NCI-H128 (cell line): ENCODE measurements around the gene WNT7A.
"Not testable (repeated sequence)": the region's sequence is repeated elsewhere in the genome, so short reads cannot be mapped to it uniquely, and the experiment has no call there.

Experiments
- DNase-seq: peaks from one replicate; lab custom pipeline; 2025; ENCODE audit not compliant: unreplicated experiment; lab: John Stamatoyannopoulos, UW

WNT7A gene

DNA sequence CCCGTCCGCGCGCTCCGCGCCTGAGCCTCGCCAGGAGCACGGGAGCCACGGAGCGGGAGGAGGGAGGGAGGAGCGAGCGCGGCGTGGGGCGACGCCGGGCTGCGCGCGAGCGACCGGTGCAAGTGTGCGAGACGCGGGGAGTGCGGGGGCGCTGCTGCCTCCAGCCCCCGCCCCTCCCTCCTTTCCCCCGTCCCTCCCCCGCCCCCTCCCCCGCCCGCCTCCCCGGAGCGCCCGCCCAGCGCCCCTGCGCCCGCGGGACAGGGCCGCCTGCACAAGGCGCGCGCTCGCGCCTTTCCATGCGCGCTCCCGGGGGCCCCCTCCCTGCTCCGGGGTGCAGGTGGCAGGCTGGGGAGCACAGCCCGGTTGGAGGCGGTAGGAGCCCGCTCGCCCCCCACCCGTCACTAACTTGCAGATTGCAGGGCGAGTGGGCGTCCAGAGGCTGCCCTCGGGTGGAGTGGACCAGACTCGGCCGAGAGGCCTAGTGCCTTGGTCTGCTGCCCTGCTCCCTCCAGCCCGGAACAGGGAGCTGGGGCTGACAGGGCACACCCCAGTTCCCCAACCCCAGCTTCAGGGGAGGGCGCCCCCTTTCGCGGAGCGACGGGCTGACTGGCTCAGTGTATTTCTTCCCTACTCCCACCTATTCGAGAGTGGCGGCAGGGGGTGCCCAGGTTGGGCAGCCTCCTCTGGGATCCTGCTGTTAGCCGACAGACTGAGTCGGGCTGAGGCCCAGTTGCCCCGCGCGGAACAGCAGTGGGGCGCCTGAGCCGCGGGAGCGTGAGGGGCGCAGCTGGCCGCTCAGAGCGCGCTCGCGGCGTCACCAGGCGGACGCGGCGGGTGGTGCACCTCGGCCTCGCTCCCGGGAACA, at the start of gene WNT7A:
Gene WNT7A (minus strand): TSS at position 126 of the 865 bp plus-strand sequence. CDS start 255 bp downstream, outside the sequence.
- no peak for DNase-seq

- DNase-seq, result not testable (repeated sequence)
Measured at GRCh38 chr3:13928741-13929140, 48.9 kb upstream of the WNT7A start.

DNA sequence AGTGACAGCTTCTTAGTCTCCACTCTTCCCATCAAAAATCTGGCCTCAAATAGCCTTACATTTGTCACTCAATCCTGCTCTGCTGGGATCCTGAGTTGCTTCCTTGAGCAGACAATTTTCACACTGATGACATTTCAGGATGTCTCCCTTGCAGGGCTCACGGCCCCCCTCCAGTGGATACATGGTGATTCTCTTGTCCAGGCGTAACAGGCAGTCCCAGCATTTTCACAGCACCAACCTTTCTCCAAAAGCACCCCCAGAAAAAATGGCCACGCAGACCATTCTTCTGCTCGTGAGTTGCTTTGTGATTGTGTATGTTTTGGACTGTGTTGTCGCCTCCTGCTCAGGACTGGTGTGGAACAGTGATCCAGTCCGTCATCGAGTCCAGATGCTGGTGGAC, 47.4 kb upstream of the WNT7A start:
- no peak for DNase-seq

- no peak for DNase-seq
Measured at GRCh38 chr3:13916375-13916774, 36.5 kb upstream of the WNT7A start.

GRCh38 chr3:13902648-13903238, 22.9 kb upstream of the WNT7A start:
- no peak for DNase-seq

GRCh38 chr3:13901935-13902584, 22.2 kb upstream of the WNT7A start:
- DNase-seq, result no peak

- no peak for DNase-seq
Measured at GRCh38 chr3:13898346-13898745, 18.5 kb upstream of the WNT7A start.

GRCh38 chr3:13896473-13897154, 16.7 kb upstream of the WNT7A start:
- DNase-seq, result peak; percentile 6

- DNase-seq, result no peak
Measured at GRCh38 chr3:13895155-13896105, 15.6 kb upstream of the WNT7A start.

DNA sequence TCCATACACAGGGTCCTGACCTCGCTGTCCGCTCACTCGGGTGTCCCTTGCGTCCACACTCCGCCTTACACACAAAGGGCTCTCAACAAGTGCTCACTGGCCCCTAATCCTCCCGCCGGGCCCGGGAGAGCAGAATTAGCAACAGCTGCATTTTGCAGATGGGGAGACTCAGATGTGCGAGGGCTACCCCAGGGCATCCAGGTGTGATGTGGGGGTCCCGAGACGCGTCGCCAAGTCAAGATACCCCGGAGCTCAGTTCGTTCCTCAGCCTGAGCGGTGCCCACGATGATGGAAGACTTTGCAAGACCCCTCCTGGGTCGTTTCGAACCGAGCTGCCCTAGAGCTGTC, 14.9 kb upstream of the WNT7A start:
- no peak for DNase-seq

- DNase-seq, result no peak
Measured at GRCh38 chr3:13894096-13894806, 14.4 kb upstream of the WNT7A start.

- no peak for DNase-seq
Measured at GRCh38 chr3:13892304-13892703, 12.4 kb upstream of the WNT7A start.

GRCh38 chr3:13891492-13892073, 11.7 kb upstream of the WNT7A start:
- DNase-seq, result no peak

DNA sequence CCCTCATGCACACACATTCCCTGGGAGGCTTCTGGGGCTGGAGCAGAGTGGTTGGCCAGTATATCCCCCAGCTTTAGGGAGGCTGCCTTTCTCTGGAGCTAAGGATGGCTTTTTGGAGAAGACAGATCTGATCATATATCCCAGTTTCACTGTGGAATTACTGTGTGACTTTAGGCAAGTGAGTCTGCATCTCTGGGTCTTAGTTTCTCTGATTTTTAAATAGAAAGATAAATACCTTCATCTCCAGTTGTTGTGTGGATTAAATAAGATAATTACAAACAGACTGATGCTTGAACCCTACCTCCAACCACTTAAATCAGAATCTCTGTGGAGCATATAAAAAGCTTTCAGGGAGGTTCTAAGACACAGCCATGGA, 11.1 kb upstream of the WNT7A start:
- DNase-seq, result no peak

DNA sequence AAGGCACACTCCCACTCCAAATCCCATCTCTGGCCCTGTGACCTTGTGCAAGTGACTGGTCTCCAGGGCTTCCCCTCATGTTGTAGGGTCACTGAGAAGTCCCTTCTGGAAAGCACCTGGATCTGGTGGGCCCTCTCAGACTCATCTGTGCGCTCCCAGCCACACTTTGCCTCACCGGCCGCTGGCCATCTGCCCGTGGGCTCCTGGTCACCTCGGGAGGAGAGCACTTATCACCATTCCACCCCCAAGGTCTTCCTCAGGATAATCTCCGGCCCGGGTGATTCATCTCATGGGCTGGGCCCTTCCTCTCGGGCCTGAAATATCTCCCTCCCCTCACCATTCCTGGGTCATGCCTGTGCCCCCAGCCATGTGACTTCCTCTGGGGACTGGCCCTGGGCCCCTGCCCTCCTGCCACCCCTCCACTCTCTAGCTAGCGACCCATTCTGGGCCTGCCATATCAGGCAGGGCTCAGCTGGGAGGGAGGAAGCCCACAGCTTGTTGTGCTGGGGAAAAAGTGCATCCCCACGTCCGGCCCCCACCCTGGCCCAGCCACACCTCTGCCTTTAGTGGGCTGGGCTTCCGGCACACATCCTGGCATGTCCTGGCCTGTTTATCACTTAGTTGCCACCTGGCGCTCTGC, 10.6 kb upstream of the WNT7A start:
- no peak for DNase-seq

DNA sequence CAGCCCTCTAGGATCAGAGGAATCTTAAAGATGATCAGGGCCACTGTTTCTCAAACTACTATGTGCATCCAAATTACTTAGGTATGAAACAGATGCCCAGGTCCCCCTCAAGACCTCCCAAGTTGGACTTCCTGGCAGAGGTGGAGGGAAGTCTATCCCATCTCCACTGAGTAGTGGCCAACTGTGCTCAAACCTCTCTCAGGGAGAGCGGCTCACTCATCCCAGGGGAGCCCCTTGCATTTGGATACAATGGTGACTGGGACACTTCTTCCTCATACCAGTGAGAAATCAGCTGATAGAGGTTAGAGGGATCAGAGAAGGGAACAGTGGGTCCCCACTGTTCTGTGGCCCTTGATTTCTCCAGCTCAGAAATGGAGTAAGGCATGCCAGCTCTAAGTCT, 8.7 kb upstream of the WNT7A start:
- no peak for DNase-seq

DNA sequence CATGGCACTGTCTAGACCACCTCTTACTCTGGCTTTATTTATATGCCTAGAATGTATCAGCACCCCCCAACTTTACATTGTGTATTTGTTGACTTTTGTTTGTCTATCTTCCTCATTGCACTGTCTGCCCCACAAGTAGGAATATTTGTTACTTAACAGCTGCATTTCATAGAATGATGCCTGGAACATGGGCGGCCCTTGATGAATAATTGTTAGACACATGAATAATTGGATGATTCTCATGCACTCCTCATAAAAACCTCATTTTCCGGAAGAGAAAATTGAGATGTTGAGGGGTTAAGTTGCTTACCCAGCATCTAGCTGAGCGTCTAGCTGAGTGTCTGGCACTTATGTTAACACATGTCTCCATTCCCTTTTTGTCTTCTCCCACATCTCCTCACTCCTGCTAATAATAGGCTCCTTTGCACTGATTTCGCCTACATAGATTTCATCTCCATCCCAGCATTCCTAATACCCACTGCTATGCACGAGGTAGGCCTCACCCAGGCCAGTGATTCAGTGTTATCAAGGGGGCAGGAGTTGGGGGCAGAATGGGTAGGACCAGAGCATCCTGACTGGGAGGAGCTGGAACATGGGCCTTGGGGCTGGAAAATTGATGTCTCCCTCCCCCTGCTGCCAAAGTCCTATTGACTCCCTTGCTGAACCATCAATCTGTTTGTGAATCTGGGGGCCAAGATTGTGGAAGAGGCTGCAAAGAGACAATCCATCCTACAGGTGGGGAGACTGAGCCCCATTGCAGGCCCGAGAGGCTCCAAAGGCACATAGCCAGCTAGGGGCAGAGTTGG, 7.8 kb upstream of the WNT7A start:
- DNase-seq, result no peak

- no peak for DNase-seq
Measured at GRCh38 chr3:13886593-13887129, 6.8 kb upstream of the WNT7A start.
